Right lobe of liver (tissue), 4 donors: ENCODE results near the gene XPO4.

ENCODE experiments used
- POLR2A ChIP-seq: fragments of 450-650 bp; IDR thresholded peaks from one replicate; pipeline ENCODE4 v1.6.1; 2017; ENCODE audit warnings: antibody characterized with exemption, mild to moderate bottlenecking
- TF ChIP-seq, protein P1 (sequence below), 4 donors: fragments of 200-600 bp in 3 of 4; fragments of 450-650 bp in 1 of 4; IDR thresholded peaks; one replicate each; pipeline versions ENCODE4 v1.5.1 to v1.8.0; 2016 to 2022; ENCODE audit warnings: antibody characterized with exemption in 4 of 4, mild to moderate bottlenecking in 2 of 4
- donor health status: DM: no; HTN: no; CAD: no.
- donor health status: DM: no; HTN: no; CAD: no.
- donor health status: DM: no; HTN: yes; CAD: no.

DNA sequence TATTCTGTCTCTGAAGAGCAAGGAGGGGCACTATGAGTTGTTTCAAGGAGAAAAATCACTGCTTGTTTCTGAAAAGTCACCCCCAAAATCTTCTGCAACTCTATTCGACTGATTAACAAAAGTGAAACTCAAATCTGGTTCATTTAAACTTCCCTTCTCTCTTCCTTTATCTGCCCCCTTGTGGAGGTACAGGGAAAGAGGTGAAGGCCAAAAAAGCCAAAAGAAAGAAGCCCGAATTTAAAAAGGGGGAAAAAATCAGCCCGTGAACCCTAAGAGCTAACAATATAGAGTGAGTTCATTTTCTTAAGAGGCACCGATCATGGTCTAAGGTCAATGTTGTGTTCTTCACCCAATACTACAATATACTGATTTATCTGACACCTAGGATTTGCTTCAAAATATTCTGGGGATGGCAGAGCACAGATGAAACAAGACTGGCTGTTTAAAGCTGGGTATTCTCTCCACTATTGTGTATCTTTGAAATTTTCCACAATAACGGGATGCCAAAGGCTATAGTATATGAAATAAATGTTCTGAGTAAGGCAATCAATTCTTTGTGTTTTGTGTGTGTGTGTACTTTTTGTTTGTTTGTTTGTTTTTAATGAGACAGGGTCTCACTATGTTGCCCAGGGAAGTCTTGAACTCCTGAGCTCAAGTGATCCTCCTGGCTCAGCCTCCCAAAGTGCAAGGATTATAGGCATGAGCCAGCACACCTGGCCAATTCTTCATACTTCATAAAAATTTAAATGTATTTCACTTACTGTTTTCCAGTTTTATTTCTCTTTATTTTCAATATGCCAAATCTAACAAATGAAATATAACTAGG is 73.8 kb downstream of the XPO4 start:
- TF ChIP-seq, protein P1, sequence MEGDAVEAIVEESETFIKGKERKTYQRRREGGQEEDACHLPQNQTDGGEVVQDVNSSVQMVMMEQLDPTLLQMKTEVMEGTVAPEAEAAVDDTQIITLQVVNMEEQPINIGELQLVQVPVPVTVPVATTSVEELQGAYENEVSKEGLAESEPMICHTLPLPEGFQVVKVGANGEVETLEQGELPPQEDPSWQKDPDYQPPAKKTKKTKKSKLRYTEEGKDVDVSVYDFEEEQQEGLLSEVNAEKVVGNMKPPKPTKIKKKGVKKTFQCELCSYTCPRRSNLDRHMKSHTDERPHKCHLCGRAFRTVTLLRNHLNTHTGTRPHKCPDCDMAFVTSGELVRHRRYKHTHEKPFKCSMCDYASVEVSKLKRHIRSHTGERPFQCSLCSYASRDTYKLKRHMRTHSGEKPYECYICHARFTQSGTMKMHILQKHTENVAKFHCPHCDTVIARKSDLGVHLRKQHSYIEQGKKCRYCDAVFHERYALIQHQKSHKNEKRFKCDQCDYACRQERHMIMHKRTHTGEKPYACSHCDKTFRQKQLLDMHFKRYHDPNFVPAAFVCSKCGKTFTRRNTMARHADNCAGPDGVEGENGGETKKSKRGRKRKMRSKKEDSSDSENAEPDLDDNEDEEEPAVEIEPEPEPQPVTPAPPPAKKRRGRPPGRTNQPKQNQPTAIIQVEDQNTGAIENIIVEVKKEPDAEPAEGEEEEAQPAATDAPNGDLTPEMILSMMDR (IDR thresholded peaks at IDR 0.05) = peak; percentile 73 to 85 (median 82)
- TF ChIP-seq POLR2A = no peak
